GM12892 (cell line): ENCODE measurements around the gene DNAJC3.

Source experiments
- POLR2A ChIP-seq: IDR thresholded peaks from 2 replicates; pipeline ENCODE4 v1.6.1; 2011; ENCODE audit warnings: low read depth, low read length, control low read depth
- POLR2AphosphoS5 ChIP-seq: IDR thresholded peaks from 2 replicates; pipeline ENCODE4 v1.6.1; 2011; ENCODE audit warnings: low read depth, low read length, control low read depth
- TAF1 ChIP-seq: IDR thresholded peaks from 2 replicates; pipeline ENCODE4 v1.6.1; 2011; ENCODE audit warnings: low read depth, mild to moderate bottlenecking, control low read depth, low read length, borderline replicate concordance

- TF ChIP-seq POLR2AphosphoS5 (no peak), POLR2A (no peak), TAF1 (no peak)
Observed at GRCh38 chr13:95689582-95689926, 12.6 kb downstream of the DNAJC3 start.
